A673 (cell line): ENCODE data around the gene TTC7B. TPM values are rescaled to one million over a fixed set of nuclear protein-coding genes. Genes with fewer than 3 reads are reported as not detected.

Source experiments
- BruUV-seq: library from RNA; stranded (reverse); fragments of 400-500 nt; replicated peaks from 2 replicates; lab custom pipeline; 2021; lab: Mats Ljungman, UMichigan
- CTCF ChIA-PET: fragments of 300-600 bp; sonication (Branson Sonifier 250); formaldehyde crosslinking; loops from one replicate; lab custom pipeline; 2022; ENCODE audit warnings: antibody characterized with exemption; lab: Charles Lee
- POLR2A ChIA-PET: fragments of 300-600 bp; sonication (Branson Sonifier 250); formaldehyde crosslinking; loops from one replicate; lab custom pipeline; 2022; ENCODE audit warnings: antibody characterized with exemption; ENCODE audit not compliant: low non-redundant PET; lab: Charles Lee
- DNase-seq: peaks from one replicate; pipeline ENCODE4 v3.0.0-alpha.2; 2015; ENCODE audit warnings: low spot score
- H3K27ac ChIP-seq: fragments of 200-600 bp; sonication (generic); 2 replicates; pipeline ENCODE4 v1.5.1; 2016; ENCODE audit warnings: mixed run types, low read depth, mild to moderate bottlenecking, mixed read lengths, antibody characterized with exemption, low read length; ENCODE audit not compliant: poor library complexity, severe bottlenecking
- H3K27me3 ChIP-seq: fragments of 200-600 bp; sonication (generic); replicated peaks from 2 replicates; pipeline ENCODE4 v1.6.1; 2017; ENCODE audit warnings: mixed run types, low read depth, mild to moderate bottlenecking, mixed read lengths, antibody characterized with exemption, low read length; ENCODE audit not compliant: insufficient read depth, poor library complexity
- H3K36me3 ChIP-seq: fragments of 200-600 bp; sonication (generic); 2 replicates; pipeline ENCODE4 v1.6.1; 2016; ENCODE audit warnings: mixed run types, mild to moderate bottlenecking, mixed read lengths, antibody characterized with exemption, low read length; ENCODE audit not compliant: insufficient read depth, poor library complexity, severe bottlenecking
- H3K4me1 ChIP-seq: fragments of 200-600 bp; sonication (generic); 2 replicates; pipeline ENCODE4 v1.6.1; 2017; ENCODE audit warnings: mixed run types, mild to moderate bottlenecking, mixed read lengths, antibody characterized with exemption, low read length; ENCODE audit not compliant: insufficient read depth, poor library complexity, severe bottlenecking
- H3K4me3 ChIP-seq: fragments of 200-600 bp; sonication (generic); 2 replicates; pipeline ENCODE4 v1.5.1; 2016; ENCODE audit warnings: low read depth, mixed run types, mild to moderate bottlenecking, mixed read lengths, low read length; ENCODE audit not compliant: poor library complexity, severe bottlenecking
- H3K9me3 ChIP-seq: fragments of 200-600 bp; sonication (generic); 2 replicates; pipeline ENCODE4 v1.6.1; 2016; ENCODE audit warnings: mixed run types, low read depth, mild to moderate bottlenecking, mixed read lengths, antibody characterized with exemption, low read length; ENCODE audit not compliant: poor library complexity, severe bottlenecking
- EZH2 ChIP-seq: fragments of 200-600 bp; sonication (generic); IDR thresholded peaks from 2 replicates; pipeline ENCODE4 v1.6.1; 2017; ENCODE audit warnings: borderline replicate concordance, low read depth, mild to moderate bottlenecking, mixed read lengths, antibody characterized with exemption, low read length; ENCODE audit not compliant: poor library complexity, severe bottlenecking
- intact Hi-C: fragments of 100-400 bp; cut with micrococcal nuclease; formaldehyde crosslinking; loops from one replicate; pipeline ENCODE4 v1.10.0; 2022; ENCODE audit not compliant: unreplicated experiment
- total RNA-seq: library from RNA; stranded (reverse); gene quantifications from 2 replicates; pipeline ENCODE4 v1.2.3, GENCODE V29; 2021
- TF ChIP-seq, protein P1 (sequence below): fragments of 300-800, 200-600 bp; sonication (generic); conservative IDR thresholded peaks from 2 replicates; pipeline ENCODE4 v1.5.1; 2017; ENCODE audit warnings: low read depth, mild to moderate bottlenecking, antibody characterized with exemption, low read length, moderate library complexity, mixed read lengths

The TTC7B gene
- total RNA-seq, 1 experiment from 2014 or later: 39.2 TPM

GRCh38 chr14:90632871-90633270 lies 183.4 kb downstream of the TTC7B start:
- Histone ChIP-seq H3K4me3 (no peak overlapping the region), H3K36me3 (no peaks in the 10 kb centered on the region), H3K27ac (no peak overlapping the region), H3K9me3 (no peaks in the 10 kb centered on the region), H3K4me1 (no peaks in the 10 kb centered on the region), H3K27me3 (no peaks in the 10 kb centered on the region)
- no TSS peak for BruUV-seq
- no peak for DNase-seq
- no peak for TF ChIP-seq EZH2
- TF ChIP-seq, protein P1, sequence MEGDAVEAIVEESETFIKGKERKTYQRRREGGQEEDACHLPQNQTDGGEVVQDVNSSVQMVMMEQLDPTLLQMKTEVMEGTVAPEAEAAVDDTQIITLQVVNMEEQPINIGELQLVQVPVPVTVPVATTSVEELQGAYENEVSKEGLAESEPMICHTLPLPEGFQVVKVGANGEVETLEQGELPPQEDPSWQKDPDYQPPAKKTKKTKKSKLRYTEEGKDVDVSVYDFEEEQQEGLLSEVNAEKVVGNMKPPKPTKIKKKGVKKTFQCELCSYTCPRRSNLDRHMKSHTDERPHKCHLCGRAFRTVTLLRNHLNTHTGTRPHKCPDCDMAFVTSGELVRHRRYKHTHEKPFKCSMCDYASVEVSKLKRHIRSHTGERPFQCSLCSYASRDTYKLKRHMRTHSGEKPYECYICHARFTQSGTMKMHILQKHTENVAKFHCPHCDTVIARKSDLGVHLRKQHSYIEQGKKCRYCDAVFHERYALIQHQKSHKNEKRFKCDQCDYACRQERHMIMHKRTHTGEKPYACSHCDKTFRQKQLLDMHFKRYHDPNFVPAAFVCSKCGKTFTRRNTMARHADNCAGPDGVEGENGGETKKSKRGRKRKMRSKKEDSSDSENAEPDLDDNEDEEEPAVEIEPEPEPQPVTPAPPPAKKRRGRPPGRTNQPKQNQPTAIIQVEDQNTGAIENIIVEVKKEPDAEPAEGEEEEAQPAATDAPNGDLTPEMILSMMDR: no peak
- intact Hi-C loops: no loop called here
- POLR2A ChIA-PET: no interaction called here
- CTCF ChIA-PET: no interaction called here

GRCh38 chr14:90632451-90632850 lies 183.8 kb downstream of the TTC7B start:
- H3K36me3 ChIP-seq: no peaks in the 10 kb centered on the region
- no peak for TF ChIP-seq EZH2
- TF ChIP-seq, protein P1: no peak
- no peak overlapping the region for H3K27ac ChIP-seq
- DNase-seq: no peak
- H3K4me1 ChIP-seq: no peaks in the 10 kb centered on the region
- POLR2A ChIA-PET: no interaction called here
- intact Hi-C loops: no loop called here
- no peaks in the 10 kb centered on the region for H3K27me3 ChIP-seq
- H3K4me3 ChIP-seq: no peak overlapping the region
- H3K9me3 ChIP-seq: no peaks in the 10 kb centered on the region
- CTCF ChIA-PET: no interaction called here
- no TSS peak for BruUV-seq

GRCh38 chr14:90630171-90630806 lies 185.9 kb downstream of the TTC7B start:
- CTCF ChIA-PET: no interaction called here

More at GRCh38 chr14:90630171-90630806, 185.9 kb downstream of the TTC7B start:
- intact Hi-C loops: no loop called here
- no peak overlapping the region for H3K4me3 ChIP-seq
- BruUV-seq: no TSS peak
- no peaks in the 10 kb centered on the region for H3K27me3 ChIP-seq
- no peak overlapping the region for H3K27ac ChIP-seq
- H3K36me3 ChIP-seq: no peaks in the 10 kb centered on the region
- TF ChIP-seq, protein P1: no peak
- TF ChIP-seq EZH2: no peak
- POLR2A ChIA-PET: no interaction called here
- no peaks in the 10 kb centered on the region for H3K4me1 ChIP-seq
- H3K9me3 ChIP-seq: no peaks in the 10 kb centered on the region
- DNase-seq: no peak
